BLaER1 treated with 17β-estradiol and CSF1 and Interleukin-3, amounts not matched to agents 10 nM and 100 nM (cell line): ENCODE results near the gene NECTIN1.
A peak's percentile ranks its signal among the peaks of the same experiment; 100 is the strongest.

Source experiments
- H3K27ac ChIP-seq, 11 experiments: shearing (Covaris generic); formaldehyde crosslinking; 2 replicates each; pipeline ENCODE4 v1.8.1; 2022
- H3K27me3 ChIP-seq, 11 experiments: shearing (Covaris generic); formaldehyde crosslinking; 2 replicates each; pipeline ENCODE4 v1.8.1; 2022
- H3K36me3 ChIP-seq, 11 experiments: shearing (Covaris generic); formaldehyde crosslinking; 2 replicates each; pipeline ENCODE4 v1.8.1; 2022
- H3K4me1 ChIP-seq, 10 experiments: shearing (Covaris generic); formaldehyde crosslinking; 2 replicates each; pipeline ENCODE4 v1.8.1; 2022
- H3K4me2 ChIP-seq, 11 experiments: shearing (Covaris generic); formaldehyde crosslinking; 2 replicates each; pipeline ENCODE4 v1.8.1; 2022
- H3K4me3 ChIP-seq, 10 experiments: shearing (Covaris generic); formaldehyde crosslinking; 2 replicates each; pipeline ENCODE4 v1.8.1; 2022
- H3K9ac ChIP-seq, 11 experiments: shearing (Covaris generic); formaldehyde crosslinking; 2 replicates each; pipeline ENCODE4 v1.8.1; 2022
- H3K9me3 ChIP-seq, 11 experiments: shearing (Covaris generic); formaldehyde crosslinking; replicated peaks in 1 of 11; 2 replicates each; pipeline ENCODE4 v1.8.1; 2022
- H4K20me1 ChIP-seq, 11 experiments: shearing (Covaris generic); formaldehyde crosslinking; 2 replicates each; pipeline ENCODE4 v1.8.1; 2022
- Cebpa-rat ChIP-seq, 11 experiments: shearing (Covaris generic); IDR thresholded peaks; 2 replicates each; pipeline ENCODE4 v1.8.1; 2022

NECTIN1 gene

DNA sequence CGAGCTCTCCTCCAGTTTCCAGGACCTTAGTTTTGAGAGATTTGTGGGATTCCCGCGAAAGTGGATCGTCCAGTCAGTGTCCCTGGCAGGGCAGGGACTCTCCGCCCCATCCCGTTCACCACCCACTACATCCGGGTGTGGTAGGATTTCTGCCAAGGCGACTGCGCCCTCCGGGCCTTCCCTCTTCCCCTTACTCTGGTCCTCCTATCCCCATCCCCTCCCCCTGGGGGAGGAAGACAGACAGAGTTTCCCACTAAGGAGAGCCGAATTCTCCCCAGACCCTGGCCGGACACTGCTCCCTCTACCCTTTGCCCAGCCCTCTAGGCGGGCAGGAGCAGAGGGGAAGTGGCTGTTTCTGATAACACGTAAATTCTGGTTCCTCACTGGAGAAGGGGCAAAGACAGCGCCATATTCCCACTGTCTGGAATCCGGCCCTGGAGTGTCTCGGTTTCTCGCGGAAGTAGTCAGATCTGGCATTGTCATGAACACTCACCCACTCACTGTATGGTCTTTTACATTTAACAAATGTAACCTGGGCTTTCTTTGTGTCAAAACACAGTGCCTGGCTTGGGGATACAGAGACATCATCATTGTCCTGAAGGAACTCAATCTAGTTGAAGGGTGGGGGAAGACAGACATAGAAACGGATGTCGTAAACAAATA lies 1.1 kb upstream of the NECTIN1 start:
- H3K4me1 ChIP-seq: peaks cover 26 to 47% (median 40%) of the 10 kb centered on the region in 10 experiments
- H4K20me1 ChIP-seq: peaks cover 0 to 34% (median 33%) of the 10 kb centered on the region in 11 experiments; a peak in 19 of 22 replicates
- no peak for TF ChIP-seq Cebpa-rat (IDR thresholded peaks at IDR 0.05)
- H3K27me3 ChIP-seq: peaks cover 8 to 25% (median 18%) of the 10 kb centered on the region in 11 experiments; a peak in 15 of 22 replicates
- H3K9ac ChIP-seq: peak overlapping the region; percentile 76 to 88 (median 82); a peak in 21 of 22 replicates
- peak overlapping the region; percentile 79 to 91 (median 85) for H3K4me3 ChIP-seq
- no peaks in the 10 kb centered on the region for H3K36me3 ChIP-seq
- peak overlapping the region; percentile 95 to 100 (median 99) for H3K4me2 ChIP-seq
- H3K9me3 ChIP-seq: peaks cover 0 to 9% (median 0%) of the 10 kb centered on the region in 11 experiments; a peak in 6 of 22 replicates
- peak overlapping the region in 6 of 11 experiments; percentile 9 to 80 (median 74); a peak in 10 of 22 replicates for H3K27ac ChIP-seq

DNA sequence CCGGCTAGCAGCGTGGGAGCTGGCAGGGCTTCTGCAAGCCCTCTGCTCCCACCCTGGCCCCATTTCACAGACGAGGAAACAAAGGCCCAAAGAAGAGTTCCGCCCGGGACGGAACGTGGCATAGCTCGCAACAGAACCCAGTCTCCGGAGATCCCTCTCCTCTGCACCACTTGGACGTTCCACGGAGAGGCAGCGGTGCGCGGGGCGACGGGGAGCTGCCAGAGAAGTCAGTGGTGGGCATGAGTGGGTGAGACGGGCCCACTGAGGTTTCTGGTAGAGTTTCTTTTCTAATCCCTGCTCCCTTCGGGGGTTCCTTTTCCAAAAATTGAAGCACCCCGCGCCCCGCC lies 554 bp upstream of the NECTIN1 start:
- peaks cover 0 to 9% (median 0%) of the 10 kb centered on the region in 11 experiments; a peak in 6 of 22 replicates for H3K9me3 ChIP-seq
- H3K4me1 ChIP-seq: peaks cover 26 to 53% (median 43%) of the 10 kb centered on the region in 10 experiments
- H4K20me1 ChIP-seq: peaks cover 0 to 39% (median 38%) of the 10 kb centered on the region in 11 experiments; a peak in 19 of 22 replicates
- peak overlapping the region; percentile 79 to 91 (median 85) for H3K4me3 ChIP-seq
- H3K27me3 ChIP-seq: peaks cover 8 to 25% (median 18%) of the 10 kb centered on the region in 11 experiments; a peak in 15 of 22 replicates
- peak overlapping the region in 5 of 11 experiments; percentile 65 to 80 (median 74); a peak in 10 of 22 replicates for H3K27ac ChIP-seq
- peak overlapping the region; percentile 76 to 88 (median 82); a peak in 21 of 22 replicates for H3K9ac ChIP-seq
- H3K36me3 ChIP-seq: no peaks in the 10 kb centered on the region
- H3K4me2 ChIP-seq: peak overlapping the region; percentile 95 to 100 (median 99)
- no peak for TF ChIP-seq Cebpa-rat (IDR thresholded peaks at IDR 0.05)

DNA sequence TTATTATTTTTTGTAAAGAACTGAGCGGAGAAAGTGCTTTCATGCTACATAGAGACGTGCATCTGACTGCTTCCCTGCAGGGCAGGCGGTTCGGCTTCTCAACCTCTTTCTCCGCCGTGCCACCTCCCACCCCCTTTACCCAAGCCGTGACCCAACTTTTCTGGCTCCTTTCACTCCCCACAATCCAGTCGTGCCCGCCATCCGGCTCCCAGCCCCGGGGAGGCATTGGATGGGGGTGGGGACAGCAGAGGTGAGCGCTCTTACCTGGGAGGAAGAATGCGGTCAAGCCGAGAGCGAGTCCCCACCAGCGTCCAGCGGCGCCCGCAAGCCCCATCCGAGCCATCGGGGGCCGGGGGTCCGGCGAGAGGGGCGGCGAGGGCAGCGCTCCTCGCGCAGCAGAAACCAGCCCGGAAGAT lies 781 bp downstream of the NECTIN1 start:
- Histone ChIP-seq H3K4me2 (peak overlapping the region; percentile 95 to 100 (median 99)), H3K27me3 (peaks cover 8 to 25% (median 18%) of the 10 kb centered on the region in 11 experiments; a peak in 15 of 22 replicates), H3K36me3 (no peaks in the 10 kb centered on the region), H3K9me3 (peaks cover 0 to 9% (median 0%) of the 10 kb centered on the region in 11 experiments; a peak in 6 of 22 replicates), H3K27ac (peak overlapping the region in 5 of 11 experiments; percentile 31 to 80 (median 73); a peak in 8 of 22 replicates), H3K9ac (peak overlapping the region; percentile 53 to 88 (median 82); a peak in 21 of 22 replicates), H3K4me1 (peaks cover 26 to 62% (median 55%) of the 10 kb centered on the region in 10 experiments), H4K20me1 (peaks cover 0 to 52% (median 52%) of the 10 kb centered on the region in 11 experiments; a peak in 19 of 22 replicates), H3K4me3 (peak overlapping the region; percentile 79 to 91 (median 85))
- no peak for TF ChIP-seq Cebpa-rat (IDR thresholded peaks at IDR 0.05)

DNA sequence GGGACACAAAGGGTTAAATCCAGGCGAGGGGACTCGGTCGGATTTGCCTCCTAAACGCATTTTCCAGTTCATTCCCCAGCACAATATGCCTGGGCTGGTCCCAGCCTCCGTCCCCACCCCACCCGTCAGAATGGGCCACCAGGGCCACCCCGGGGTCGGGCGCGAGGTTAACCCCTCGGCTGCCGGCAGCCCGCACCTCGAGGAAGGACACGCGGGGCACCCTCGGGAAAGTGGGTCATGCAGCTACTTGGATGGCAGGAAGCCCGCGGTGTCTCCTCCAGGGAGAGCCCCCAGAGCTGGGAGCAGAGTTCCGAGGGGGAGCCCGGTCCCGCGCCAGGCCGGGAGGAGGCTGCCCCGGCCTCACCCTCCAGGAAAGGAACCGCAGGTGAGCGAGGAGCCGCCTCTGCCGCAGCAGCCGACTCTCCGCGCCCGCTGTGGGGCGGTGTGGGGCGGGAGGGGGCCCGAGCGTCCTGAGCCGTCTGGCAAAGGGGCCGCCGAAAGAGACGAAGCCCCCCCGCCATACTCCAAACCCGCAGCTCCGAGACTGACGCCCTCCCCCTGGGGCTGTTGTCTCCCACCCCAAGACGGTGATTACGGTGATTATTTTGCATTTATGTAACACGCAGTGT lies 1.4 kb downstream of the NECTIN1 start:
- Histone ChIP-seq H3K9ac (peak overlapping the region; percentile 53 to 88 (median 82); a peak in 21 of 22 replicates), H3K9me3 (peaks cover 0 to 5% (median 0%) of the 10 kb centered on the region in 11 experiments; a peak in 6 of 22 replicates), H4K20me1 (peaks cover 0 to 58% (median 53%) of the 10 kb centered on the region in 11 experiments; a peak in 19 of 22 replicates), H3K27ac (peak overlapping the region in 2 of 11 experiments; percentile 16 to 73; a peak in 3 of 22 replicates), H3K4me3 (peak overlapping the region; percentile 79 to 91 (median 85)), H3K27me3 (peaks cover 8 to 25% (median 18%) of the 10 kb centered on the region in 11 experiments; a peak in 15 of 22 replicates), H3K4me2 (peak overlapping the region; percentile 95 to 100 (median 99)), H3K36me3 (no peaks in the 10 kb centered on the region), H3K4me1 (peaks cover 26 to 64% (median 58%) of the 10 kb centered on the region in 10 experiments)
- TF ChIP-seq Cebpa-rat (IDR thresholded peaks at IDR 0.05): no peak

DNA sequence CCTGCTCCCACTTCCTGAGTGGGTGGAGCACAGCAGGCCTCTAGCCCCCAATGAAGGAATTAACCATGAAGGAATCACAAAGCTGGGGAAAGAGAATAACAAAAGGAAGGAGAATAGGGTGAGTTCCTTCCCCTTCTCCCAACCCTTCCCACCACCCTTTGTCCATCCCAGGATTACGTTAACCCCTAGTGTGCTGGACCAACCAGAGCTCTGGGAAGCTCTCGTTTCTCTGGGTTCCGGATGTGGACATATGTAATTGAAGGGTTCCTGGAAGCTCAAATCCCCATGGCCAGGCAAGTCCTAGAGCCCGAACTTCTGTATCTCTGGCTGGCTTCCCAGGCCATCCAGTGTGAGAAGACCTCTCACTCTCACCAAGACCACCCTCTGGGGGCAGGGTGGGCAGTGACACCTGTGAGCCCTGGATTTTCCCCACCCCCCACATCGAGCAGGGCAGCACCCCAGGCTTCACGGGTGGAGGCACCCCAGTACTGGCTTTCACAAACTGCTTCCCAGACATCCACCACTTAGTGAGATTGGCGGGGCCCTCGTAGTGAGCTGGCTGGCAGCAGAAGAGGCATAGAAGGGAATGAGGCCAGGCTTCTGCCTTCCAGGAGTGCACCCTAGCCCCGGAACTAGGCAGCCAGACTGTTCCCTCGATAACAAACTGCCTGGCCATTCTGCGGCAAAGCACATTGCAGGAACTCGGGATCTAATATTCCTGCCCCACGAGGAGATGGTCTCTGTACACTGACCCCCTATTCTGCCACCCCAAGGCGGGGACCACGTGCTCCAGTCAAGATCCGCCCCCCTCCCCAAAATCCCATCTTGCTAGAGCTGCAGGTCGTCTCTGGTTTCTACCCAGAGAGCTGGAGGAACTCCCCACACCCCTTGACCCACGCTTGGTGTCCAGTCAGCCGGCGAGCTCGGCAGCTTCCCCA lies 2.1 kb downstream of the NECTIN1 start:
- peaks cover 33 to 71% (median 66%) of the 10 kb centered on the region in 10 experiments for H3K4me1 ChIP-seq
- H3K27ac ChIP-seq: peak overlapping the region in 1 of 11 experiments; percentile 16; a peak in 2 of 22 replicates
- H3K27me3 ChIP-seq: peaks cover 8 to 25% (median 18%) of the 10 kb centered on the region in 11 experiments; a peak in 15 of 22 replicates
- TF ChIP-seq Cebpa-rat (IDR thresholded peaks at IDR 0.05): no peak
- no peaks in the 10 kb centered on the region for H3K36me3 ChIP-seq
- H3K9ac ChIP-seq: peak overlapping the region; percentile 53 to 88 (median 82); a peak in 20 of 22 replicates
- peak overlapping the region; percentile 79 to 91 (median 85) for H3K4me3 ChIP-seq
- peak overlapping the region; percentile 95 to 100 (median 99) for H3K4me2 ChIP-seq
- H3K9me3 ChIP-seq: no peaks in the 10 kb centered on the region
- H4K20me1 ChIP-seq: peaks cover 0 to 66% (median 61%) of the 10 kb centered on the region in 11 experiments; a peak in 19 of 22 replicates

DNA sequence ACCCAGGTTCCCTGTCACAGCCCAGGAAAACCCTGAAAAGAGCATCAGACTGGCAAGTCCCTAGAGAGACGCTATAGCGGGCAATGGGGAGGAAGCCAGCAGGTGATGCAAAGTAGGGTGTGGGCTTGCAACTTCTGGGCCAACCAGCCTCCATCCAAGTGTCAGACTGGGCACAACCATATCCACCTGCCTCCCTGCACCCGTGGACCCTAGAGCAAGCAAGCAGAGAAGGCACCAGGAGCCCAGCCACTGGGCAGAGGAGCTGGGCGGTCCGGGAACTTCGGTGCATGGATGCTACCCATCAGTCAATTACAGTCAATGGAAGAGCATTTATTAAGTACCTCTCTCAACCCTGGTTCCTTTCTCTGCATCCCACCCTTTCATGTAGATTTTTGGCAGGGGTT lies 2.8 kb downstream of the NECTIN1 start:
- peaks cover 0 to 73% (median 68%) of the 10 kb centered on the region in 11 experiments; a peak in 19 of 22 replicates for H4K20me1 ChIP-seq
- H3K36me3 ChIP-seq: no peaks in the 10 kb centered on the region
- no peak for TF ChIP-seq Cebpa-rat (IDR thresholded peaks at IDR 0.05)
- H3K27me3 ChIP-seq: peaks cover 8 to 25% (median 18%) of the 10 kb centered on the region in 11 experiments; a peak in 15 of 22 replicates
- H3K9me3 ChIP-seq: no peaks in the 10 kb centered on the region
- H3K4me1 ChIP-seq: peaks cover 37 to 78% (median 73%) of the 10 kb centered on the region in 10 experiments
- peak overlapping the region in 4 of 10 experiments; percentile 81 to 91 (median 84); a peak in 5 of 20 replicates for H3K4me3 ChIP-seq
- peak overlapping the region in 1 of 11 experiments; percentile 88; a peak in 2 of 22 replicates for H3K9ac ChIP-seq
- H3K4me2 ChIP-seq: peak overlapping the region; percentile 95 to 100 (median 99); a peak in 21 of 22 replicates
- H3K27ac ChIP-seq: no peak overlapping the region

DNA sequence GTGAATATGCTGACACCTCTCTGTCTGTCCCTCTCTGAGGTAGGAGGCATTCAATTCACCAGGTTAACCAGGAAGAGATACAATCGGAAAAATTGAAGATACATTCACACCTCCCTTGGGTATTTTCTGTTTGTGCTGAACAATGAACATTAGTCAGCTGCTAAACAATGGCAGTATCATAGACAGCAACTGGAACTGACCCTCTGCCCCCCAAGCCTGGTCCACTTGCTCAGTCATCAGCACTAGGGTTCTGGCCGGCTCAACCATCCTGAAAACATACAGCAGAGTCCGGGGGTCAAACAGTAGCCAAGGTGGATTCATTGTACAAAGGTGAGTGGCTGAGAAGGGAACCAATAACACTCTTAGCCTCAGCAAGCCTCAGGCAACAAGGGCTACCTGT lies 4.0 kb downstream of the NECTIN1 start:
- Histone ChIP-seq H3K9me3 (no peaks in the 10 kb centered on the region), H4K20me1 (peaks cover 0 to 85% (median 75%) of the 10 kb centered on the region in 11 experiments; a peak in 19 of 22 replicates), H3K4me1 (peaks cover 31 to 84% (median 79%) of the 10 kb centered on the region in 10 experiments), H3K9ac (0 out of 22 replicates have a peak overlapping the region, but pooled peaks of 1 of the 11 experiments have one; percentile 3), H3K27ac (no peak overlapping the region), H3K27me3 (peaks cover 8 to 25% (median 18%) of the 10 kb centered on the region in 11 experiments; a peak in 15 of 22 replicates), H3K4me3 (no peak overlapping the region), H3K4me2 (peak overlapping the region in 8 of 11 experiments; percentile 95 to 100 (median 99); a peak in 15 of 22 replicates), H3K36me3 (peaks cover 0 to 8% (median 0%) of the 10 kb centered on the region in 11 experiments; a peak in 3 of 22 replicates)
- TF ChIP-seq Cebpa-rat (IDR thresholded peaks at IDR 0.05): no peak
